Measurements from ENCODE around the gene KIAA1217.

KIAA1217 gene

DNA sequence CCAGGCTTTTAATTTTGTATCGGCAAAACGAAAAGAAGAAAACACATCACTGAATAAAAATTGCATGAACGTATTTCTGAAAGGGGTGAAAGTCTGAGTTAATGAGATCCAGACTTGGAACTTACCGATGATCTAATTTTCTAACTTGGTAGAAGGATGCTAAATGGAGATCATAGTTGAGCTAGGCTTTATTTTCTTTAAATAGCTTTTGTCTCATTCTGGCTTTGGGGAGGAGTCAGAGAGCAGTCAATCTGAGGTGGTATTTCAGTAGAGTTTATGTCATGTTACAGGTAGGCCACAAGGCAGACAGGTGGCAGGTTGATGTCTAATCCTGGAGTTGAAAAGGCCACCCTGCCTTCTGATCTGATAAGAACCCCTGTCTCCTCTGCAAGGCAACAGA lies 161.9 kb downstream of the KIAA1217 start:
- no peak for DNase-seq (ENCODE audit: low spot score)

DNA sequence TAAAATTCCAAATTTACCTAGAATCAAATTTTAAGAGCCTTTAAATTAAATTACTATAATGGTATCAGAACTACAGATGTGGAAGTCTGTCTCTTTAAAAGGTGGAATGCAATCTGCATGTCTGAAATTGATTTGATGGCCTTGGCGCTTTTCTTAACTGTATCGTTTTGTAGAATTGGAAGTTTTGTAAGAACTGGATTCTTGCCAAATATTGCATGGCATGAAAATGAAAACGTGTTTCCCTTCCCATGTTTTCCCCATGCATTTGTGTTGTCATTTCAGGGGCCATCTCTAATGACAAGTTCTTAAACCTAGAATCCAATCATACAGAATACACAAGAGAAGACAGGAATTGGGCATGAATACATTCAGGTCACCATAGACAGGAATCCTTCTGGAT lies 162.5 kb downstream of the KIAA1217 start:
- no peak for DNase-seq (ENCODE audit: low spot score)

DNA sequence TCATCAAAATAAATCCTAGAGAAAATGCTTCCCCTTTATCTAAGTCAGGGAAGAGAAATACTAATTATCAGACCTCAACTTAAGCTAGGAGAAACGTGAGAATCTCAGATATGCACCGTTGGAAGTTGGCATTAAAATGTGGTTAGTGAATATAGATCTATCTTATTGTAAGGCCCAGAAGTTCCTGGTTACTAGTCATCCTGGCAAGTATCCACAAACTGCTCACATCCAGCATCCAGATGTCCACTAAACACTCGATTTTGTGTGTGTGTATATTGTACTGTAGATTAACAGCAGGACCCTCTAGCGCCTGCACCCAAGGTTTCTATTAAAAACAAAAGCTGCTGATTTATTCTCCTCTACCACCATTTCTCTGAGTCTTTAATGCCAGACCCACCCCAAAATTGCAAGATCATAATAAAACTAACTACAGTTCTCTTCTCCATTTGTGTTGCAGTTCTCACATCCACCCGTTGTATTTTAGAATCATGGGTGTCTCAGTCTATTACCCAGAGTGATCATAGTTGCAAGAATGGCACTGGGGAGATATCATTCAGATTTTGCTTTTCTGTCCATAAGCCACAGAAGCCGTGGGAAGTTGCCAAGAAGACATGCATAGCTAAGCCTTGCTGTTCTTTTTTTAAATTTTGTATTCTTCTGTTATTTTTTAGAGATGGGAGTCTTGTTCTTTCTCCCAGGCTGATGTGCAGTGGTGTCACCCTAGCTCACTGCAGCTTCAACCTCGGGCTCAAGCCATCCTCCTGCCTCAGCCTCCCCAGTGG lies 165.4 kb downstream of the KIAA1217 start:
- no peak for DNase-seq (ENCODE audit: low spot score)

DNA sequence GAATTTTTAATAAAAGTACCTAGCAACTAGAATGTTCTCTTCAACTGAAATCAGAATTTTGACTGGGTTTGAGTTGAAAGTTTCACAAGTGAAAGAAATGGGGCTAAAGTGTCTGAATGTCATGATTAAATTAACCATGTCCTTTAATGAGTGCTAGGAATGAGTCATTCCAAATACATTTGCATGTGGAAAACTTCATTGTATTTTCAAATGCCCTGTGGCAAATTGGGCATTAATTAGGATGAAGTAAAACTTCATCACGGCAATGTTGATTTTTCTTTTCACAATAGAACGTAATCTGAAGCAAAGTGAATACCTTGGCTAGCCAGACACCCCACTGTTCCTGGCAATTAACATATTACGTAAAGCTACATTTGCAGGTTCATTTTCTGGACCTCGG lies 166.6 kb downstream of the KIAA1217 start:
- DNase-seq (ENCODE audit: low spot score): no peak

DNA sequence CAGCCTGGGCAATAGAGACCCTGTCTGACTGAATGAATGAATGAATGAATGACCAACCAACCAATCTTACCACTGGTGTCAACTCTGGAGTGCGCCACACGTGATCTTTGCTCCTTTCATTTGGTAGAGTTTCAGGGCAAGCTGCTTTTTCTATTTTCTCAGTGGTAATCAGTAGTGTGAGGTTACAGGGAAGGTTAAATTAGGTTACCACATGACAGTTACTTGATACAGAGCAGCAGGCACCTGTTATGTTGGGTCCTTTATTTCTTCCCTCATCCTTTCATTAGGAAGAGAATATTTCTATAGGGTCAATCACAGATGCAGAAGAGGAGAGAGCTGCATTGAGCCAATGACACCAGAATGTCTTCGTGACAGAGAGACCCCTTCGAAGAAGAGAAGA lies 167.8 kb downstream of the KIAA1217 start:
- DNase-seq (ENCODE audit: low spot score): no peak

DNA sequence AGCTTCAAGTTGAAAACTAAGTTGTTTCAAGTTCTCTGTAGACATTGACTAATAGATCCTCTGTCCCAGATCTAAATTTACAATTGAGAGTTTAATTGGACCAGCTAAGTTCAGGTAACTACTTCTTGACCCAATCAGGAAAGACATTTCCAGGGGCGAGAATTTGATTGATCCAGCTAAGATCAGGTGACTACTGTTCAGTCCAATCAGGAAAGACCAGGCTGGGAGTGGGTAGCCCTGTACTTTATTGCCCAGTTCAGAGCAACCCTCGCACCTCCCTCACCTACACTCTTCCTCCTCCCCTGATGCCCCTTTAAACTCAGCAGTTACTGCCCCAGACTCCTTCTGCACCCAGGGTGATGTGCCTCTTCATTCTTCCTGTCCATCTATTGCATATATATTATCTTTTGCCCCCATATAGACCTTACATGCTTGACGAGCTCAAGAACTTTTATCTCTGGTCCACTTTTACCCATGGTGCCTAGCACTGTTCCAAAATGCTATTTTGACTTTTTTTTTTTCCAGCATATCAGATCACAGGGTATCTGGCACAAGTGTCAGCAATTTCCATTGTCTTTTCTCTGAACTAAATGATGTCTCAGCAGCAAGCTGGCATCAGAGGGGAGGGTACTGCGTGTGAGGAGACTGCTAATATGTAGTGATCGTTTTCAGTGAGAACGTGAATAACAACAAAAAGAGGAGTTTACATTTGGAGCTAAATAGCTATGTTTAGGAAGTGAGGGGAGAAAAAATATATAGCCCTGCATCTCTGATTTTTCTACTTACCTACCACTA lies 169.4 kb downstream of the KIAA1217 start:
- no peak for DNase-seq (ENCODE audit: low spot score)

DNA sequence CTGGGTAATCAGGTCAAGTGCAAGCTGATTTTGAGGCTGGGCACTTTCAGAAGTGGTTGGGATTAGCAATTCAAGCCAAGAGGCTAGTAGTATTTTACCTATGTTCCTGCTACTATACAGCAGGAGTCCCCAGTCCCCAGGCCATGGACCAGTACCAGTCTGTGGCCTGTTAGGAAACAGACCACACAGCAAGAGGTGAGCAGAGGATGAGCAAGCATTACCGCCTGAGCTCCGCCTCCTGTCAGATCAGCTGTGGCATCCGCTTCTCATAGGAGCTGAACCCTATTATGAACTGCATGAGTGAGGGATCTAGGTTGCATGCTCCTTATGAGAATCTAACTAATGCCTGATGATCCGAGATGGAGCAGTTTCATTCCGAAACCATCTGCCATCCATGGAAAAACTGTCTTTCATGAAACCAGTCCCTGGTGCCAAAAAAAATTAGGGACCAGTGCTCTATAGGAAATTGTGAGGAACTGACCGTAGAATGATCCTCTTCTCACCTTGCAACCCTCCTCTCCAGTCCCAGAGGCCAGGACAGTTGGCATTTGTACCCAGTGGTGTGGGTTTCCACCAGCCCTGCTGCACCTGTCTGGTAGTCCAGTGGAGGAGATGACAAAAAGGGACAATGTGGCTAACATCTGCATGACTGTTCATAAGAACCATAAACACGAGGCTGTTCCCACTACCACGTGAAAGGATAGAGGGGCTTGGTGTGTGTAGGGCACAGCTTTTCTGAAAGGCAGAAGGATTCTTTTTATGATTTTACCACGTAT lies 172.5 kb downstream of the KIAA1217 start:
- no peak for DNase-seq (ENCODE audit: low spot score)

DNA sequence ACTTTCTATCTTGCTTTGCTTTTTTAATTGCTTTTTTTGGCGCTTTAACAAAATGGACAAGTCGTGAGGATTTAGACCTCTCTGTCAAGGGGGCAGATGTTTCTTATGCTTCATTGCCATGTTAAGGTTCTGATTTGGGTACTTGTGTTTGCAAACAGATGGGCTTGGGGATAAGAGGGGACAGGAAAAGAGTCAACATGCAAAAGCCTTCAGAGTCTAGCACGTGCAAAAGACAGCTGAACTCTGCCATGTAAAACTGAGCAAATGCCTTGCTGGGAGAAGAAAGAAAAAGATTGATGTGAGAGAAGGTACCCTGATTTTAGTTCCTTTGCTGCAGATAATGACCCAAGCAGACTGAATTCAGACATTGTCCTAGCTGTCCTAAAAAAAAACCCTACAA lies 173.1 kb downstream of the KIAA1217 start:
- no peak for DNase-seq (ENCODE audit: low spot score)

DNA sequence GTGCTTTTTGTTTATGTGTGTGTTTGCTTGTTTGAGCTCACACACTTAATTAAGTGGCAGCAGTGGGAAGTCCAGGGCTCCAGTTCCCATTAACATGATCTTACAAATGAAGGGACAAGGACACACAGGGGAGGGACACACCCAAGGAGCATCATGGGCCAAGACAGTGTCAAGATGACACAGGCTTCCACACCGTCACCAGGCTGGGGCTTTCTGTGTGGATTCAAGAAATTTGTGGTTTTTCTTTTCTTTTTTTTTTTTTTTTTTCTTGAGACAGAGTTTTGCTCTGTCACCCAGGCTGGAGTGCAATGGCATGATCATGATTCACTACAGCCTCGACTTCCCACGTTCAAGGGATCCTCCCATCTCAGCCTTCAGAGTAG lies 173.6 kb downstream of the KIAA1217 start:
- DNase-seq (ENCODE audit: low spot score): no peak

DNA sequence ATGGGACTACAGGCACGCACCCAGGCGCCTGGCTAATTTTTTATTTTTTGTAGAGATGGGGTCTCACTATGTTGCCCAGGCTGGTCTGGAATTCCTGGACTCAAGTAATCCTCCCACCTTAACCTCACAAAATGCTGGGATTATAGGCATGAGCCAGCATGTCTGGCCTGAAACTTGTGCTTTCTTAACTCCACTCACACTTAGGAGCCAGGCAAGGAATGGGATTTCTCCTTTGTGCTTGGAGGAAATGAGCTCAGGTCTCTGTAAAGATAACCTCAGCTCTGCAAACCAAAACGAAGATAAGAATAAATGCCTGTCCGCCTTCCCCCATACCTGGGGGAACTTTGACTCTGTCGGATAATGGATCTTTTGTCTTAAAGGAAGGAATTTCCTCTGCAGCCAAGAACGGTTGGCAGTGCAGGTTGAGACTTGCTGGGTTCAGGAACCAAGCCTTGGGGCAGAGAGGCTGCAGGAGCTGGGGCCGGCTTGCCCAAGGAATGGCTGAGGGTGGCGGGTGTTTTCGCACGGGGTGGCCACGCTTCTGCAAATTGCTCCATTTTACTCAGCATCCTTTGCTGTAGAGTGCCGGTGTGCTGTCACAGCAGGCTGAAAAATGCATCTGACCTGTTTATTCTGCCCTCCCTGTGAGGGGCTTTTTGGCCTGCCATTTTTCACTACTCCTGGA lies 174.2 kb downstream of the KIAA1217 start:
- DNase-seq (ENCODE audit: low spot score): no peak

DNA sequence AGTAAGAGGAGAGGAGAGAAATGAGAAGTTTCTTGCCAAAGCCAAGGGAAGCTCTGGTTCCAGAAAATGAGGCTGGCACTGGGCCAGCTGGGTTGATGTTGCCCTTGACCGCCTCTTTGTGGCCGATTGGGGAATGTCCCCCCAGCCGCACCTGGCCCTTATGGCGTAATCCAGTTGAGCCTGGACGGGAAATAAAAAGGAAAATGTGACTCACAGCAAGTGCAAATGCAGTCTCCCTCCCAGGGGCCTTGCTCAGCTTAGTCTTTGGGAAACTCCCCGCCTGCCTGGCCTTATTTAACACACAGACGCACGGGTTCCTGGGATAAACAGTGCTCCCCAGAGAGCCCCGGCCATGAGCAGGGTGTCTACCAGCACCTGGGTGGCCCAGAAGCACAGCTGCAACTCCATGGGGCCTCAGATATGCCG lies 174.8 kb downstream of the KIAA1217 start:
- no peak for DNase-seq (ENCODE audit: low spot score)

DNA sequence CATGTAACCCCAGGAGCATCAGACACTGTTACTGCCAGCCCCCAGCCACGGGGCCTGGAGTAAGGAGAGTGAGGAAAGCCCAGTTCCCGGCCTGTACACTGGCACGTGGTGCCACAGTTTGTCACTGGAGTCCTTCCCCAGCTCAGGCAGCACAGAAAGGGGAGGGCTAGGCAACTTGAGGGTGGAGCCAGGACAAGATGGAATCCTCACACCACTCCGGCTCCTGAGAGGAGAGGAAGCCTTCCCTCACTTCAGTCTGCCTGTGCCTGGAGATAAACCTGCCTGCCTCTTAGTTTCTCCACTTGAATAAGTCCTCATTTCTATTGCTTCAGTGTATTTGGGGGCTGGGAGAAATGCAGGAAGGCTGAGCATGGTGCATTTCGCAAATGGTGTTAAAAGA lies 176.0 kb downstream of the KIAA1217 start:
- DNase-seq (ENCODE audit: low spot score): no peak

DNA sequence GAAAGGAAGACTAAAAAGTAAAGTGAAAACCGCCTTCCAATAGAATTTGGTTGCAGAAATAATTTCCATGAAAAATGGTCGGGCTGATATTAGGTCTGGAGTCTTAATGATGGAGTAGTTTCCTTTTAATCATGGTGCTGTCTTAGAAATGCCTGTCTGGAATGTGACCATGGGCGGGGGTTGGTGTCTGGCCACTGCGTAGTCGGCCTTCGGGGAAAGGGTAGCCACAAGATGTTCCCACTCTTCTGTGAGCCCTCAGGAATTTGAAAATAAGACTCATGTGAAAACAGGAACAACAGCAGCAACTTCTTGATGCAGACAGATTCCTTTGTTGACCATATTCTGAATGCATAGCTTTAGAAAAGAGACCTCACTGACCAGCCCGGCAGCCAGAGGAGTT lies 176.8 kb downstream of the KIAA1217 start:
- DNase-seq (ENCODE audit: low spot score): no peak

DNA sequence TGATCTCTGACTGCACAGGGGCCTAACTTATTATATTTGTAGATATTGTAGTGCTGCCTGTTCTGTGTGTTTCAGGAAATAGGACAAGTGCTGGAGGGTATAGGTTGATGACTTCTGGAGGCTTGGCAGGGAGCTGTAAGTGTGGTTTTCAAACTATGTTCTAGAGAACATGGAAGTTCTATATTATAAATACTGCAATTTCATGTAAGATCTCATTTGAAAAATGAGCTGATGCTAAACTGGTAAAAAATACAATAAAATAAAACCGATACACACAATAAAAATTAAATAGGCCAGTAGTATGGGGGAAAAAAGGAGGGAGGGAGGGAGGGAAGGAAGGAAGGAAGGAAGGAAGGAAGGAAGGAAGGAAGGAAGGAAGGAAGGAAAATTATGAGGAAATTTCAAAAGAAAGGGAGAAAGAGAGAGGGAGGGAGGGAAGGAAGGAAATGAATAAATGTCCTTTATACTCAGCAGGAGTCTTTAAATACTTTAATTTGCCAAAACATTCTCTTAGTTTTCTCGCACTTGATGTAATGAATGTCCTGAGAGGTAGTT lies 181.3 kb downstream of the KIAA1217 start:
- no peak for DNase-seq (ENCODE audit: low spot score)

DNA sequence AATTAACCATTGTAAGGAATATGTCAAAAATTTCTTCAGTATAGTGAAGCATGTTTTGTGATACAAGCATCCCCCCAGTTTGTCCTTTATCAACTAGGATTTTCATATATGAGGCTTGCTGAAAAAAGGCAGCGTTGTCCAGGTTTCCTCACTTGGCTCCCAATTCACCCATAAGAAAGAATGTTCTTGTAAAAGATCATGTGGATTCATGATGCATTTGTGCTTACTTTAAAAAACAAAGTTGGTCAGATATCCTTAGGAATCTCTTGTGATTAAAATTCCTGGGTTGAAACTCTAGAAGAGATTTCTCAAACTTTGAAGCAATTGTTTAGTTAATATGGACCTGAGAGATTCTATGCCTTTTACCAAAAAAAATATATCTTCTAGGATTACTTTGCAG lies 181.8 kb downstream of the KIAA1217 start:
- DNase-seq (ENCODE audit: low spot score): no peak

DNA sequence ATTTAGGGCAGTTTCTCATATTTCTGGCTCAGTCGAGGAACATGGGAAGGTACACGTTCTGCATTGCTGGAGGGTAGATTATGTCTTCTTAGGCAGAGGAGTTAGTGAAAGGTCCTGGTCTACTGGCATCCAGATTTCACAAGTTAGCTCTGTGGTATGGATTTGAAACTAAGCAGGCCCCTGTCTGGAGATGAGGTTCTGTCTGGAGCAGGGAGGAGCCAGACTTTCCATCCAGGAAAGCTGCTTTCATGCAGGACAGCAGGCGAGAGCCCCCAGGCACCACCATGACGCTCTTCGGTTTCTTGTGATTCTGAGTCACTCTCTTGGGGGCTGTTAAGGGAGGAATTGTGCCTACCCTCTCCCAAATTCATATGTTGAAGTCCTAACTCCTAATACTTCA lies 184.3 kb downstream of the KIAA1217 start:
- DNase-seq (ENCODE audit: low spot score): no peak

DNA sequence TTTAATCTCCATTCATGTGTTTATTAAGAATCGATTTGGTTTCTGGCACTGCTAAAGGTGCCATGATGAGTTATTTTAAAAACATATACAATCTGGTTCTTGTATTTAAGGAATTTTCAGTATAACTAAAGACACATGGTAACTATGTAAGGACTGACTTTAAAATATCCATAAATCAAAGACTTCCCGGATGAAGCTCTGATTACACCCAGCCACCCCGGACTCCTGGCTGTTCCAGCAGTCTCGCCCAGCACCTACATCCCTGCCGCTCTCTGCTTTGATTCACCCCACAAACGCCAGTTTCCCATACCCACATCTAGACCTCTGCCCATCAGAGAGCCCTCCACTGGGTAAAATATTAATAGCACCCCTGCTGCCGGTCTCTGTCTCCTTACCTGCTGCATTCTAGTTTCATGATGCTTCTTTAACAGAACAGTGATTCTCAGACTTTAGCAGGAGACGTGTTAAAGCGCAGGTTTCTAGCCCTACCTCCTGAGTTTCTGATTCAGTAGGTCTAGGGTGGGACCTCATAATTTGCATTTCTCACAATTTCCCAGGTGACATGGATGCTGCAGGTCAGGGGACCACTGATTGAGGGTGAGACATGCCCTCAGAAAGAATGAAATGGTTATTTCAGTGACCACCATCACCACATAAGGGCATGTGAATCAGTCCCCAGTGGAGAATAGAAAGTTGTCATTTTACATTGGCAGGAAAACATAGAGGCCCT lies 185.7 kb downstream of the KIAA1217 start:
- DNase-seq (ENCODE audit: low spot score): no peak

DNA sequence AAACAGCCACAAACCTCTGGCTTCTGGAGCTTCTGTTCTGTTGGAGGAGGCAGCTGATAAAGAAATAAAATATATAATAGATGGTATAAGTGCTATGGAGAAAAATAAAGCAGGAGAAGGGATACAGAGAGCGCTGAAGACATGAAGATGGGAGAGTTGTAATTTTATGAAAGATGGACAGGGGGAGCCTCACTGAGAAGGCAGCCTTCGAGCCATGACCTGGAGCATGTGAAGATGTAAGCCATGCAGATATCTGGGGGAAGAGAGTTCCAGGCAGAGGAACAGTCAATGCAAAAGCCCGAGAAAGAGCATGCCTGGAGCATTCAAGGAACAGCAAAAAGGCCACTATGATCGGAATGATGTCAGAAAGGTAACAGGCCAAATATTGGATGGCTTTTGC lies 187.5 kb downstream of the KIAA1217 start:
- no peak for DNase-seq (ENCODE audit: low spot score)

DNA sequence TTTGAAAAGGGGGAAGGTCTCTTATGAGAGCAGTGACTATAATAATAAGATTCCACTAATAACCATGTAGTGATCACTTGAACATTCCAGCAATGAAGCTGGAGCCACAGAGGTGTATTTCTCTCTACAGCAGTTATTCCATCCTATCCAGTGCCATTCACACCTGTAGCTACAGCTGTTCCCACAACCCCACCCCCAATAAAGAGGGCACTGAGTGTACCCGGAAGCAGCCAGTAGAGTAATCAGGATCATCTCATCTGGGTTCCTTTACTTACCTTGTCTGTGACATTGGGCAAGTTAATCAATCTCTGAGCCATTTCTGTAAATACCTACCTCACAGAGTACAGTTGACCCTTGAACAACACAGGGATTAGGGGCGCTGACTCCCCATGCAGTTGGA lies 188.7 kb downstream of the KIAA1217 start:
- DNase-seq (ENCODE audit: low spot score): no peak

DNA sequence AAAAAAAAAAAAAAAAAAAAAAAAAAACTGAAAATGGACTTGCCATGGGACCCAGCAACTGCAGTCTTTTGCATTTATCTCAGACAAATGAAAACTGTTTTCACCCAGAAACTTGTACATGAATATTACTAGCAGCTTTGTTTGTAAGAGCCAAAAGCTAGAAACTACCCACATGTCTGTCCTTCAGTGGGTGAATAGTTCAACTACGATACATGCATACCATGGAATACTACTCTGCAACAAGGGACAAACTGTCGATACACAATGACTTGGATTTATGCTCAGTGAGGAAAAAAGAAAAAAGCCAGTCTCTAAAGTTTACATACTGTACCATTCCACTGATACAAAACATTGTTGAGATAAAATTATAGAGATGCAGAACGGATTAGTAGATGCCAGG lies 195.6 kb downstream of the KIAA1217 start:
- no peak for DNase-seq (ENCODE audit: low spot score)

DNA sequence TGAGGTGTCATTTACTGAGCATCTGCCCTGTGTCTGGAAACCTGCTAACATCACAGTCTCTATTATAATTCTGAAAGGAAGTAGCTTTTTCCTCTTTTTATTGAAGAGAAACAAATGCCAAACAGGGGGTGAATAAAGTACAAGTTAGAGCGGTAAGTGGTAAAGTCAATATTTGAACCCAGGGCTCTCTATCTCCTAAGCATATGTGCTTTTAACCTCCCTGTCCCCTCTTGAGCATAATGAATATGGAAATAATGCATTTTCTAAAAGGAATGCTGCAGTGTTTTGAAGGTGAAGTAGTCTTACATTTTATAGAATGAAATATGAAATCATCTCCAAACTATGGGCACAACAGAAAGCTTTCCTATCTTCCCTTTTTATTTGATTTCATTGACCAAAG lies 196.7 kb downstream of the KIAA1217 start:
- no peak for DNase-seq (ENCODE audit: low spot score)

Data from CD4-positive, alpha-beta T cell treated with Interleukin-15 for 4 hours (primary cell).